Stimulated activated CD8-positive, alpha-beta memory T cell treated with anti-CD3 and anti-CD28 coated beads, Interleukin-12 subunit alpha, Interleukin-12 subunit beta, amount 100 ng/mL, for 4 hours (primary cell): ENCODE measurements around the gene RIPOR3.

Source experiments
- DNase-seq: peaks from one replicate; pipeline ENCODE4 v3.0.0-alpha.2; 2020; ENCODE audit warnings: low read depth

Gene RIPOR3

DNA sequence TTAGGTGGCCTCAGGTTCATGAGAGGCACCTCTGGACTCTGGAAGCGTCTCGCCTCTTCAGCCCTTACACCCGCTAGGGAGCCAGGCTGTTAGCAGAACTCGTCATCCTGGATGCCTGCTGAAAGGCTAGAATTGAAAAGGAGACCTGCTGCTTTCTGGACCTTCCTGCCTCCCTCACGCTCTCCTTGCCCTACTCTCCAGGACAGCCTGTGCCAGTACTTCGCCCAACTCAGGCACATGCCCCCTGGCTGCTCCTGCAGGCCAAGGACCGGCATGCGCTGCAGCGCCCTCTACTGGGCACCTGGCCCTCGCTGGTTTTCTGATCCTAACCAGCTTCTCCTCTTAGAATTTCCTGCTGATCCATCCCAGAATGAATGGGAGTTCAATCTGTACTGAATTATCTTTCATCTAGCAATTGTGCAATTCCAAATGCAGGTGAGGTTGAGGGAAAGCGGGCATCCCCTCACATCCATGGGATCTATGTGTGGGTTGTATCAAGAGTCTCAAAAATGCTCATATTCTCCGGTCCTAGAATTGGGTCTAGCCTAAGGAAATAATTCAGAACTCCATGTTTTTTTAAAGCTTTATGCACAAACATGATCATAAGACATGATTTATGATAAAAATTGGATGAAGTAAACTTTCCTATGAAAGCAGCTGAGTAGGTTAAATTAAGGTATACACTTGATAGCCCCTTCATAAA lies 103.2 kb downstream of the RIPOR3 start:
- DNase-seq: peak; percentile 34

DNA sequence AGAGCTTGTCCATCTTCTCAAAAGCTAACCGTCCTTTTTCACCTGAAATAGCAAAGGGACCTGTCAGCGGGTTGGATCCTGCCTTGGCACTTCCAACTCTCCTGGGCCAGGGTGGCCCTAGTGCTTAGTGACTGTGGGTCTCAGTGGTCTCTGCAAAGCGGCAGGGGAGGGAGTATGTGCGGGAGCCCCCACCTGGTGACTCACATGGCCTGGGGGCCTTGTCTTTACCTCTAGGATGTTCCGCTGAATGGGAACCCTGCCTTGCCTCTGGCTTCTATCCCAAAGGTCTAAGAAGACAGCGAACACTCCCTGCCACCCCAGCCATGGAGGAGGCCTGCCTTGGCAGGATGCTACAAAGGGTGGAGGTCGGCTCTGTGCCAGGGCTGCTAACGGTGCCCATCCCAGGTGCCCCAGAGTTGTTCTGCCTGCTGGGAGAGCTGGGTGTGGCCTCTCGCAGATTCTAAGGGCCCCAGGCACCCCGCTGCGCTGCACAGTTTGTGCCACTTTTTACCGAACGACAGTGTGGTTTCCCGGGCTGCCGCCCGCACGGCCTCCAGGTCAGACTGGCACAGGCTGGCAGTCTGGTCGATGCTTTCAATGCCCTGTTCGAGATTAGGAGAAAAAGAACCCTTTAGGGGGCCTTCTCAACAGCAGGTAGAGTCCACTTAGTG lies 103.9 kb downstream of the RIPOR3 start:
- no peak for DNase-seq

DNA sequence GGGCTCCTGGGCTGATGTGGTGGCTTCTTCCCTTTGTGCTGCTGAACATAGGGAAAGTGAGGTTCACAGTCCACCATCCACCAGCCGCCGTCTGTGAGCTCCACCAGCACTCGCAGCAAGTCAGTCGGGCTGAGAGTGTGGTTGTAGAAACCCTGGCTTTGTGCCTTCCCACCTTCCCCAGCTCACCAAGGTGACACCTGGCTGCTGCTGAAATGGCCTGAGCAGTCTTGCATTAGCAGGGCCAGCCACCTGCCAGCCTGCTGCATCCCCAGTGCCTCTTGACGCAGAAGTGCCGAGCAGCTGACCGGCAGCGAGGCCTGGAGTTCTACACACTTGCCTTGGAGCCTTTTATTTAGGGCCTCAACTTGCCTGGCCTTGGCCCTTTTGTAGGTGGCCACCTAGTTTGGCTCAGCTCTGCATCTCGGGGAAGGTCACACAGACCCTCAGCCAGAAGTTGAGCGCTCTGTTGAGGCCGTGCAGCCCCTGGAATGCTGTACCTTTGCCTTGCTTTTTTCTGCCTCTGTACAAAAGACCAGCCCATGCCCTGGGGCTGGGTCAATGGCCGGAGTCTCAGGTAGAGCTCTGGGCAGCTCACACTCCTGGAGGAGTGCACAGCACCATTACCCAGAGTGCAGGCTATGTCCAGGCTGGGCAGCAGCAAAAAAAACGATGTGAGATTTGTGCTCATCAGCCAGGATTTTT lies 104.7 kb downstream of the RIPOR3 start:
- DNase-seq: no peak

DNA sequence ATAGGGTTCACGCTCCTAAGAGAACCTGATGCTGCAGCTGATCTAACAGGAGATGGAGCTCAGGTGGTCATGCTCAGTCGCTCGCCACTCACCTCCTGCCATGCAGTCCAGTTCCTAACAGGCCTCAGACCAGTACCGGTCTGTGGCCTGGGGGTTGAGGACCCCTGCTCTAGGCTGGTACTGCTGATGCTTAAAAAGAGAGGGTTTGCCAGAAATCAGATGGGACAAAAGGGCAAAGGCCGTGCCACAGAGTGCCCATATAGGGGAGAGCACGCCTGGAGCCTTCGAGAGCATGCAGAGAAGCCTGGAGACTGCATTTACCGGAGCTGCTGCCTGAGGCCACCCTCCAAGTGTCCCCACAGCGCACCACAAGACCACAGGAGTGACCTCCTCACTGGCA lies 105.7 kb downstream of the RIPOR3 start:
- no peak for DNase-seq

DNA sequence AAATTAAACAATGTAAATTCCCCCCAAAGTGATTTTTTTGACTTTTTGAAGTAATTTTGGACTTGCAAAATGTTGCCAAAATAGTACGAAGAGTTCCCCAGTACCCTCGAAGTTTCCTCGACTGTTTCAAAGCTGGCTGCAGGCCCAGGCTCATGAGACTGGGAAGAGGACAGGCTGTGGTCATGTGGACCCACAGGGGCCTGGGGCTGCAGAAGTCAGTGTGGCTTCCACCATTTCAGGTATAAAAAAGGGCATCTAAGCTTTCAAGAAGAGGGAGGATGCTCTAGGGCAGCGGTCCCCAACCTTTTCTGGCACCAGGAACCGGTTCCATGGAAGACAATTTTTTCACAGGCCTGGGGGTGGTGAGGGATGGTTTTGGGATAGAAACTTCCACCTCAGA lies 106.1 kb downstream of the RIPOR3 start:
- no peak for DNase-seq

DNA sequence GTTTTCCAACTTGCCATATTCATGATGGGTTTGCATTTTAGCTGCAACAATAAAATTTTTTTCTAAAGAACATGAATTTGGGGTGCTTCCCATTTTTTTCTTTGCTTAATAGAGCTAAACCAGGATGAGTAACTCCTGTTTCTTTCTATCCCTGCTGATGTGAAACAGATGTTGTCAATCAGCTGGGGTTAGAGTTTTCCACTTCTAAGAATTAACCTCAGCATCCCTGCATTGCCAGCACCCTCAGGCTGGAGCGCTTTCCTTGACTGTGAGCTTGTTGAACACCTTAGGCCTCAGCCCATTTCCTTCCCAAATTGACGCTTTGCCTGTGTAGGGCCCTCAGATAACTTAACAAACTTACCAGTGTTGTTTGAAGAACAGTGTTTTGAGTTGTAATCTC lies 106.7 kb downstream of the RIPOR3 start:
- no peak for DNase-seq

DNA sequence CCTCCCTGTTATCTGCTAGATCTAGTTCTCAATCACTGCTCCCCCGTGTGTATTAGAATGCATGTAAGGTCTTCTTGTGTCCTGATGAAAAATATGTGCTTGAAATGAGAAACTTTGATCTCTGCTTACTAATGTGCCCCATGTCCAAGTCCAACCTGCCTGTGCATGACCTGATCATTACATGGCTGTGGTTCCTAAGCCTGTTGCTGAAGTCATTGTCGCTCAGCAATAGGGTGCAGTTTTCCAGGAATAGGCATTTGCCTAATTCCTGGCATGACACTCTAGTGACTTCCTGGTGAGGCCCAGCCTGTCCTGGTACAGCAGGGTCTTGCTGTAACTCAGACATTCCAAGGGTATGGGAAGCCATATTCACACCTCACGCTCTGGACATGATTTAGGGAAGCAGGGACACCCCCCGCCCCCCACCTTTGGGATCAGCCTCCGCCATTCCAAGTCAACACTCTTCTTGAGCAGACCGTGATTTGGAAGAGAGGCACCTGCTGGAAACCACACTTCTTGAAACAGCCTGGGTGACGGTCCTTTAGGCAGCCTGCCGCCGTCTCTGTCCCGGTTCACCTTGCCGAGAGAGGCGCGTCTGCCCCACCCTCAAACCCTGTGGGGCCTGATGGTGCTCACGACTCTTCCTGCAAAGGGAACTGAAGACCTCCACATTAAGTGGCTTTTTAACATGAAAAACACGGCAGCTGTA lies 107.7 kb downstream of the RIPOR3 start:
- DNase-seq: no peak

DNA sequence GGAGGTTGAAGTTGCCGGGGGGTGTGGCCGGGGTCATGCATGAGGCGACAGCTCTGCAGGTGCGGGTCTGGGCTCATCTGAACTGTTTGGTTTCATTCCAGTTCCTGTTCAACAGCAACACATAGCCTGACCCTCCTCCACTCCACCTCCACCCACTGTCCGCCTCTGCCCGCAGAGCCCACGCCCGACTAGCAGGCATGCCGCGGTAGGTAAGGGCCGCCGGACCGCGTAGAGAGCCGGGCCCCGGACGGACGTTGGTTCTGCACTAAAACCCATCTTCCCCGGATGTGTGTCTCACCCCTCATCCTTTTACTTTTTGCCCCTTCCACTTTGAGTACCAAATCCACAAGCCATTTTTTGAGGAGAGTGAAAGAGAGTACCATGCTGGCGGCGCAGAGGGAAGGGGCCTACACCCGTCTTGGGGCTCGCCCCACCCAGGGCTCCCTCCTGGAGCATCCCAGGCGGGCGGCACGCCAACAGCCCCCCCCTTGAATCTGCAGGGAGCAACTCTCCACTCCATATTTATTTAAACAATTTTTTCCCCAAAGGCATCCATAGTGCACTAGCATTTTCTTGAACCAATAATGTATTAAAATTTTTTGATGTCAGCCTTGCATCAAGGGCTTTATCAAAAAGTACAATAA lies 108.6 kb downstream of the RIPOR3 start:
- DNase-seq: no peak

DNA sequence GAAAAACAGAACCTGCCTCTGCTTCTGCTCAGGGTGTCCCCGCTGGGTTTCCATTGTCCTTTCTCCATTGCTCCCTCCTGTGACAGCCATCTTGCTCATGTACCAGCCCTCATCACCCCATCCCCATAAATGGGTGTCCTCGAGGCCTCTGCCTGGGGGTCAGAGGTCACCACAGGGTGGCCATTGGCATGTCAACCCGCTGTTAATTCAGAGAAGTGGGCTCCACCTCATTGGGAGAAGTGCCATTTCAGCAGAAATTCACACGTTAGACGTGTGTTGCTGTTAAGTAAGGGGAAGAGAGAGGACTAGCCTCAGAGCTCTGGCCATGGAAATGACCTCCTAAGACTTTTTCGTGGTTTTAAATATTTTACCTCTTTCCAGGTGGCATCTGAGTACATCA lies 109.2 kb downstream of the RIPOR3 start:
- no peak for DNase-seq

DNA sequence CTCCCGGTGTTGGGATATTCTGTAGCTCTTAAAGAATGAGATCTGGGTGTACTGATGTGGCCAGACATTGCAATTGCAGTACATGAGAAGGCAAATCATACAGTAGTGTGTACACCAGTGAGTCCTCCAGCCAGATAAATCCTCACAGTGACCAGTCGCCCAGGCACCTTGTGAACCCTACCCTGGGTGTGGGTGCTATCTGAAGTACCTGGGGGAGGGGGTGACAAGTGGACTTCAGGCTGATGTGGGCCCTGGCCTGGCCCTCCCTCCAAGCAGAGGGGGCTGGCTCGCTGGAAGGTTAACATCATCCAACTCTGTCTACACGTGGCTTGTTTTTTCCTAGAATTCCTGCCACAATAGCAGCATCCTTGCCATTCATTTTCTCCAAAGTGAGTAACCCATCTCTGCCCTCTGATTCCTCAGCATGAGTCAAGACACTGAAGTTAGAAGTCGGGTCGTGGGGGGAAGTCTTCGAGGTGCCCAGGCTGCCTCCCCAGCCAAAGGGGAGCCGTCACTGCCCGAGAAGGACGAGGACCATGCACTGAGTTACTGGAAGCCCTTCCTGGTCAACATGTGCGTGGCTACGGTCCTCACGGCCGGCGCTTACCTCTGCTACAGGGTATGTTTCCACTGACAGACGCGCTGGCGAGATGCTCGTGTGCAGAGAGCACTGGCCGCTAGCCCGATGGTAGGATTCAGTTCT lies 110.3 kb downstream of the RIPOR3 start:
- DNase-seq: no peak

DNA sequence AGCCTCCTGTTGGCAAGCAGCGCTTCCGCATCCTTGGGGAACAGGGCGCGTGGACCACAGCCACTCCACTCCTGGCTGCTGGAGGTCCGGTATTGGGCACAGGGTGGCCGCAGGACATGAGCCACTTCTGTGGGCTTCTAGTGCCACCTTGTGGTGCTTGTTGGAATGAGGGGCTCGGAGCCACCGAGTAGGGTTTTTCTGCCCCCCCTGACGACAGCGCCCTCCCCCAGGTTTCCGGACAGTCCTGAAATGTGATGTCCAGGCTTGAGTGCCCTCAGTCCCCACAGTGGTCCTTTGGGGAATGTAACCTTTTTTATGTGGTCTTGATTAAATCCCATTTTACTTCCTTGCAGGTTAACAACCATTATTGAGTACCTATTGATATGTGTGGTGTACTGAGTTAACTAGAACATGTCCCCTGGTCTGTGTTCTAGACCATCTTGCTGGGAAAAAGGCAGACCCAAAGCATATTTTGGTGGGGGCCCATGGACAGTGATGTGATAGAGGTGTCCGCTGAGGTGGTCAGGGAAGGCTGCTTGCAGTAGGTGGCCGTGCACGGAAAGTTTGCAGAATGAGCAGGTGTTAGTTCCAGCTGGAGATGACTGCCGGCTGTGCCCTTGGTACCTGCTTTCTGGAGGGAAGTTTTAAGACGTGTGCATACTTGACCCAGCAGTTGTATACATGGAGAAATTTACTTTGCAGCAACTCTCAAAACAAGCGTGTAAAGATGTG lies 111.2 kb downstream of the RIPOR3 start:
- no peak for DNase-seq

DNA sequence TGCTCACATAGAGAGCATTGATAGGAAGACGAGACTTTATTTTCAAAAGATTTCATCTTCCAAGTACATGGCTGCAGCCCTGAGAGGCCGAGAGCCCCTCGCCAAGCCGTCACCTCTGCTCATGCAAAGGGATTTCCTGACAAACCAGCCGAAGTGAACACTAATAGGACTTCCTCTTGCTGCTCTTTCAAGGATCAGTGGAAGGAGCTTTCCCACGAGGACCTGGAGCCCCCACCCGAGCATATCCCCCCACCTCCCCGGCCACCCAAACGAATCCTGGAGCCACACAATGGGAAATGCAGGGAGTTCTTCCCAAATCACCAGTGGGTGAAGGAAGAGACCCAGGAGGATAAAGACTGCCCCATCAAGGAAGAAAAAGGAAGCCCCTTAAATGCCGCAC lies 111.8 kb downstream of the RIPOR3 start:
- no peak for DNase-seq

DNA sequence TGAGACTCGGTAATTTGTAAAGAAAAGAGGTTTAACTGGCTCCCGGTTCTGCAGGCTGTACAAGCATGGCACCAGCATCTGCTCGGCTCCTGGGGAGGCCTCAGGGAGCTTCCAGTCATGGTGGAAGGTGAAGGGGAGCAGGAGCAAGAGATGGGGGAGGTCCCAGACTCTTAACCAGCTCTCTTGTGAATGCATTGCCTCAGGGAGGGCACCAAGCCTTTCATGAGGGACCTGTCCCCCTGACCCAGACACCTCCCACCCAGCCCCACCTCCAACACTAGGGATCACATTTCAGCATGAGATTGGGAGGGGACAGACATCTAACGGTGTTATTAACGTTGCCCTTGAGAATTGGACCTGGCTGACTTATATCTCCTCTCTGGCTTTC lies 112.6 kb downstream of the RIPOR3 start:
- no peak for DNase-seq

DNA sequence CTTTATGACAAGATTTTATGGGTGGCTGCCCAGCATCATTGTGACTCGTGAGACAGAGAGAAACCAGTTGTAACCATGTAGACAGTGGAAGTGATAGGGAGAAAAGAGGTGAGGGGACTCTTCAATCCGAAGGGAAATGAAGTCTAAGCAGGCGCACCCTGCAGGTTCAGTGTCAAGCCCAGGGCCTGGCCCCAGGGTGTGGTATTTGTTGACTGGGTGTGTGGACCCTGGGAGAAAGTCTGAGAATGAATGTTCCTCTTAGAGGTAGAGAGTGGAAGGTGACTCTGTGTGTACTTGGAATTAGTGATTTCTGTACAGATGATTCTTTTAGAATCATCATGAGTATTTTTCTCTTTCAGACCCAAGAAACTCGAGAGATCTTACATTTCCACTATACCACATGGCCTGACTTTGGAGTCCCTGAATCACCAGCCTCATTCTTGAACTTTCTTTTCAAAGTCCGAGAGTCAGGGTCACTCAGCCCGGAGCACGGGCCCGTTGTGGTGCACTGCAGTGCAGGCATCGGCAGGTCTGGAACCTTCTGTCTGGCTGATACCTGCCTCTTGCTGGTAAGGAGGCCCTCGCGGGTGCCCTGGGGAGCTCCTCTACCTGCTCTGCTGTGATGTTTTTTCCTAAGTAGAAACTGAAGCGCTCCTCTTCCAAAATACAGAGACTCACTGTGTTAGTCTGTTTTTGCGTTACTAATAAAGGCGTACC lies 113.1 kb downstream of the RIPOR3 start:
- no peak for DNase-seq

DNA sequence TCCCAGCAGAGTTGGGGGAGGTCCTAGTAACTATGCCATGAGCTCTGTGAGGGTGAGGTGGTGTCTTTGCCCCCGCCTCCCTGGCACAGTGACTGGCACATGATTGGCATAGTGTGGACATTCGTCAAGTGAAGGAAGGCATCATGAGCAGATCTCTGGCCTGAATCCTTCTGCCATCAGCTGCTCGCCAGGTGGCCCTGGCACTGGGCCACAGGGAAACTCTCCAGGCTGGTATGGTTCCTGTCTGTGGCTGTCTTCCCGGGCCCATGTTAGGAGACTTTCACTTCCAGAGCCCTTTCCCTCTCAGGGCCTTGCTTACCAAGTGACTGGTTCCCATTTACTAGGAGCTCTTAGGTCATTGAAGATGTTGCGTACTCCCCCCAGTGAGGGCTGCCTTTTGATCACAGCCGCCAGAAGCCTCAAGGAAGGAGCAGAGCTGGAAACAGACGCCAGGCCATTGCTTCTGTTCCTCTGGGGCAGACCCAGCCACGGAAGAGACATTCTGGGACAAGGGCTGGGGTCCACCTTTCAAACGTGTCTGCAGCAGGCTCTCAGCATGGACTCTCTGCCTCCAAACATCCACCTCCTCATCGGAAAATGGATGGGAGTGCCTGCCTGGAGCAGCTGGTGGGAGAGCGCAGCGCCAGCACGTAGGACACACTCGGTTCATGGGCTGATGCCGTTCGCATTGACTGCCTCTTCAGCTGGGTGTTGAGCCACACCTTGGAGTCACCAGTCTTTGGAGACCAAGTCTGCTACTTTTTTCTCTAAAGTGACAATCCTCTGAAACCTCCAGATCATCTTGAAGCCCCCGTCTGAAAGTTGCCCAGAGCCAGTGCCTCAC lies 113.9 kb downstream of the RIPOR3 start:
- no peak for DNase-seq

DNA sequence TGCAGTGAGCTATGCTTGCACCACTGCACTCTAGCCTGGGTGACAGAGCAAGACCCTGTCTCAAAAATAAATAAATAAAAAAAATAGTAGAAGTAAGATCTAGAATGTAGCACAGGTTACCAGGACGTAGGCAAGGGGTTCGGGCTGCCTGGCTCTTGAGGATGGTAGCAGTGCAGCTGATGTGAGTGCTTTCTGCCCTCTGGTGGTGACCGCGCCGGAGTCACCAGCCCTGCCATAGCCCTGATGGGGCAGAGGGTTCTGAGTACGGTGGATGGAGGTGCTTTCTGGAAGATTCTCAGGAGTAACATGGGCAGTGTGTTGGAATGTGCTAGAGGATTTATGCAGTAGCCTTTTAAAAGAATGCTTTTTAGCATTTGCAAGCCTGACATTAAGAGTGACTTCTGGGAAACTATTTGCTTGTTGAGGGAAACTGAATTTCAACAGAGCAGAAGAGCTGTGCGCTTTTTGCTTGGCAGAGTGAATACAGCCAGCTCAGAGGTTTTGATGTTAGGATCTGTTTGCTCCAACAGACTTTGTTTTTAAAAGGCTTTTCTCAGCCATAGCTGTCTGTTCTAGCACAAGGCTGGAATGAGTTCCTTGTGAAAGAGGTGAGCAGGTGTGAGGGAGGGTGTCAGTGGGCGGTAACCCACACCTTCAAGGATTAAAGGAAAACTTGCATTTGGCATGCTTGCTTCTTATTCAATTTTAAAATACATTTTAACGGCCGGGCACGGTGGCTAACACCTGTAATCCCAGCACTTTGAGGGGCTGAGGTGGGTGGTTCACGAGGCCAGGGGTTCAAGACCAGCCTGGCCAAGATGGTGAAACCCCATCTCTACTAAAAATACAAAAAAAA lies 115.2 kb downstream of the RIPOR3 start:
- DNase-seq: peak; percentile 30

DNA sequence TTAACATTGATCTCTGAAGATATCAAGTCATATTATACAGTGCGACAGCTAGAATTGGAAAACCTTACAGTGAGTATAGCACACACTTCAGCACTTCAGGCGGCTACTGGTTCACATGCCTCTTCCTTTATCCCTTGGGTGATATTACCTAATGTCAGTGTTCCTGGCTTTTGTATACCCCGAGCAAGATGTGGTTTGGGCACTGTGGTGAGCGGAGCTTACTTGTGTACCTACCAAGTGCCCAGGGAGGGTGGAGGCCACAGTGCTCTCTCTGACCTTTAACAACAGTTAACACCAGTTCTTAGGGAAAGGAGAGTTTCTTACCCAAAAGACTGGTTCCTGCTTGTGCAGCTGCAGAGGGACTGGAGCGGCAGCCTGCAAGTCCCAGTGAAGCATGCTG lies 116.8 kb downstream of the RIPOR3 start:
- DNase-seq: no peak

DNA sequence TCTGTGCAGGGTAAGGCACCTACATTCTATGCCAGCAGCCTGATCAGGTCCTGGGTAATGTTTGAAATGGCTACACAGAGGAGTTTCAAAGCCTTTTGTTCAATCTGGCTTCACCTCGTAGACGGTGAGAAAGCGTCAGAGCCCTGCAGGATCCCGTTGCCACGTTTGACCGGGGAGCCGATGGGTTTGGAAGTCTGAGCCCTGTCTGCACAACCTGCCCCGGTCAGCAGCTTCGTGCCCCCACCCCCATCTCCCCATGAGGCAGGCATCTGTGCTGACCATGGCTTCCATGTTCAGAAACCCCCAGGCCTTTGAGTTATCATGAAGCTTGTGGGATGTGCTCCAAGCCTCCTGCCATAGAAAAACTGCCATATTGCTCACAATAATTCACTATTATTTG lies 117.2 kb downstream of the RIPOR3 start:
- DNase-seq: no peak
